Liver (tissue), 9 donors: ENCODE data around the gene ZMYND10. TPM values are rescaled to one million over a fixed set of nuclear protein-coding genes. Genes with fewer than 3 reads are reported as not detected.
A peak's percentile ranks its signal among the peaks of the same experiment; 100 is the strongest.

Source experiments
- DNase-seq: peaks from one replicate; pipeline ENCODE4 v3.0.0-alpha.2; 2017; ENCODE audit warnings: low spot score
- H3K27ac ChIP-seq, 2 donors: one replicate each; pipeline ENCODE4 v1.7.0; 2013; ENCODE audit warnings: inconsistent platforms in 2 of 2, low read length in 2 of 2, control low read depth in 1 of 2, low read depth in 1 of 2, mild to moderate bottlenecking in 1 of 2
- H3K27me3 ChIP-seq, 4 donors: one replicate each; pipeline versions ENCODE4 v1.6.1 to v1.7.0; 2013; ENCODE audit warnings: low read length in 3 of 4, inconsistent platforms in 1 of 4, mild to moderate bottlenecking in 1 of 4, moderate library complexity in 1 of 4; ENCODE audit not compliant: control insufficient read depth in 4 of 4, insufficient read depth in 4 of 4
- H3K36me3 ChIP-seq, 4 donors: one replicate each; pipeline versions ENCODE4 v1.6.1 to v1.7.0; 2013; ENCODE audit warnings: low read length in 3 of 4, mild to moderate bottlenecking in 3 of 4, low read depth in 1 of 4, moderate library complexity in 1 of 4; ENCODE audit not compliant: control insufficient read depth in 4 of 4, insufficient read depth in 3 of 4
- H3K4me1 ChIP-seq, 4 donors: one replicate each; pipeline versions ENCODE4 v1.6.1 to v1.7.0; 2013; ENCODE audit warnings: low read length in 3 of 4, mild to moderate bottlenecking in 3 of 4, moderate library complexity in 1 of 4; ENCODE audit not compliant: control insufficient read depth in 4 of 4, insufficient read depth in 4 of 4
- H3K4me3 ChIP-seq, 3 donors: one replicate each; pipeline versions ENCODE4 v1.6.1 to v1.7.0; 2013; ENCODE audit warnings: low read length in 3 of 3, control low read depth in 1 of 3, low read depth in 1 of 3, mild to moderate bottlenecking in 1 of 3
- H3K9ac ChIP-seq, 2 donors: one replicate each; pipeline ENCODE4 v1.7.0; 2013; ENCODE audit warnings: low read length in 2 of 2, mild to moderate bottlenecking in 2 of 2, moderate library complexity in 2 of 2, control low read depth in 1 of 2, low read depth in 1 of 2
- H3K9me3 ChIP-seq, 4 donors: one replicate each; pipeline versions ENCODE4 v1.6.1 to v1.7.0; 2013; ENCODE audit warnings: low read length in 3 of 4; ENCODE audit not compliant: control insufficient read depth in 4 of 4
- CTCF ChIP-seq: fragments of 150-350 bp; IDR thresholded peaks from 2 replicates; pipeline ENCODE4 v1.5.1; 2017; ENCODE audit warnings: improper control_type of control experiment, low read depth, low read length; ENCODE audit not compliant: missing input control
- EGR1 ChIP-seq, 2 donors: IDR thresholded peaks; 2 replicates each; pipeline ENCODE4 v1.6.1; 2016 to 2018; ENCODE audit warnings: antibody characterized with exemption in 2 of 2, low read depth in 2 of 2
- FOXA1 ChIP-seq: IDR thresholded peaks from 2 replicates; pipeline ENCODE4 v1.6.1; 2016; ENCODE audit warnings: antibody characterized with exemption
- FOXA2 ChIP-seq: IDR thresholded peaks from 2 replicates; pipeline ENCODE4 v1.6.1; 2016; ENCODE audit warnings: antibody characterized with exemption
- GABPA ChIP-seq, 2 donors: IDR thresholded peaks in 1 of 2; conservative IDR thresholded peaks in 1 of 2; 2 replicates each; pipeline ENCODE4 v1.6.1; 2016; ENCODE audit warnings: antibody characterized with exemption in 2 of 2, mild to moderate bottlenecking in 1 of 2, moderate library complexity in 1 of 2
- HNF4A ChIP-seq, 2 donors: conservative IDR thresholded peaks; 2 replicates each; pipeline ENCODE4 v1.6.1; 2016; ENCODE audit warnings: antibody characterized with exemption in 2 of 2, mild to moderate bottlenecking in 2 of 2
- HNF4G ChIP-seq: IDR thresholded peaks from 2 replicates; pipeline ENCODE4 v1.6.1; 2016; ENCODE audit warnings: antibody characterized with exemption
- JUND ChIP-seq, 2 donors: IDR thresholded peaks; 2 replicates each; pipeline ENCODE4 v1.6.1; 2016; ENCODE audit warnings: antibody characterized with exemption in 2 of 2
- MAX ChIP-seq: IDR thresholded peaks from 2 replicates; pipeline ENCODE4 v1.6.1; 2016; ENCODE audit warnings: antibody characterized with exemption
- NR2F2 ChIP-seq: IDR thresholded peaks from 2 replicates; pipeline ENCODE4 v1.6.1; 2016; ENCODE audit warnings: antibody characterized with exemption
- REST ChIP-seq: IDR thresholded peaks from 2 replicates; pipeline ENCODE4 v1.6.1; 2016; ENCODE audit warnings: antibody characterized with exemption, mild to moderate bottlenecking
- RXRA ChIP-seq, 2 donors: IDR thresholded peaks; 2 replicates each; pipeline ENCODE4 v1.6.1; 2017 to 2018; ENCODE audit warnings: antibody characterized with exemption in 2 of 2, mild to moderate bottlenecking in 1 of 2
- SP1 ChIP-seq: IDR thresholded peaks from 2 replicates; pipeline ENCODE4 v1.6.1; 2018; ENCODE audit warnings: antibody characterized with exemption, mild to moderate bottlenecking
- TAF1 ChIP-seq: conservative IDR thresholded peaks from 2 replicates; pipeline ENCODE4 v1.6.1; 2016; ENCODE audit warnings: antibody characterized with exemption, mild to moderate bottlenecking
- YY1 ChIP-seq: IDR thresholded peaks from 2 replicates; pipeline ENCODE4 v1.6.1; 2016; ENCODE audit warnings: antibody characterized with exemption, mild to moderate bottlenecking
- WGBS: extraction: QIAGEN DNeasy Blood & Tissue Kit; methylation state at CpG from one replicate; pipeline ENCODE4 v1.1.7; 2013; 5-methylcytosine and 5-hydroxymethylcytosine counted together
- polyA plus RNA-seq, 2 donors: library from polyadenylated mRNA; stranded (reverse) in 1 of 2; unstranded in 1 of 2; fragments of 200-250 nt in 1 of 2; fragments of >200 nt in 1 of 2; fragmentation: Nextera tagmentation in 1 of 2; extraction: Ambion mirVana in 1 of 2; gene quantifications; one replicate each; pipeline versions ENCODE4 v1.2.1 to v1.2.3, GENCODE V29; 2013 to 2015
- total RNA-seq, 2 donors: library from RNA; depleted of rRNA; stranded (reverse); fragments of >200 nt; gene quantifications; one replicate each; pipeline ENCODE4 v1.2.3, GENCODE V29; 2014
- donor health status: healthy.
- donor health status: healthy.
- donor health status: healthy.
- donor health status: healthy.
- donor health status: healthy.

ZMYND10 gene
- total and polyA plus RNA-seq, 4 donors = 0.09 to 0.75 (median 0.27) TPM

DNA sequence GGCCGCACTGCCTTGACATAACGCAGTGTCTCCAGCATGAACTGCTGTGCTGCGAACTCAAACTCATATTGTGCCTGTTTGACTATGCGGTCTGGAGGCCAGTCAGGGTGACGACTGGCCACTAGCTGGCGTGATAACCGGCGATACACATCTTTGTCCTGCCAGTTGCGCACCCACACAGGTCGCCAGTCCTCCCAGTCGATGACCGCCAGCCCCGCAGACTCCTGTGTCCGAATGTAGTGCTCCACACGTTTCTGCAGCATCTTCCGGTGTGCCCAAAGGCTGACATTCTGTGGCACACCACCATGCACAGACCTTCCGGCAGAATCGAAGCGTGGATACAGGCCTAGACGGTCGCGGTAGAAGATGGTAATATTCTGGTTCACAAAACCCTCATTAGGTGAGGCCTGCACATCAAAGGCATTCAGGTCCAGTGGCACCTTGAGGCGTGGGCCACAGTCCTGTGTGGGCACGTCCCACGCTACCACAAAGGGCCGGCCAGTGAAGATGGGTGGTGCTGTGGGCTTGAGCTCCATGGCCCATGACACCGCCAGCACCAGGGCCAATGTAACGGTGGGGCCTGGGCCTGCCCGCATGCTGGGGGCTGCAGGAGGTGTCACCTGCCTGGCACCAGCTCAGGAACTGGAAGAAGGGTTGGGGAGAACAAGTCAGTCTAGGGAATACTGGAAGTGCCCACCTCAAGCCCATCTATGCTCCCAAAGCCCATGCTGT lies 25.5 kb downstream of the ZMYND10 start:
- no peaks in the 10 kb centered on the region for H3K27me3 ChIP-seq
- 80% methylated on average over 29 of the region's 29 CpGs for WGBS
- peaks cover 15 to 62% (median 53%) of the 10 kb centered on the region in 4 donors for H3K4me1 ChIP-seq
- H3K9me3 ChIP-seq = no peaks in the 10 kb centered on the region
- H3K36me3 ChIP-seq = peaks cover 0 to 10% (median 2%) of the 10 kb centered on the region in 4 donors
- peak overlapping the region; percentile 81 to 96 (median 95) for H3K4me3 ChIP-seq
- H3K9ac ChIP-seq = peak overlapping the region; percentile 86 to 97
- no peak for DNase-seq
- H3K27ac ChIP-seq = peak overlapping the region; percentile 98 to 99
- no peak for TF ChIP-seq SP1
- TF ChIP-seq YY1 = no peak
- TF ChIP-seq EGR1 (IDR thresholded peaks at IDR 0.05; ENCODE audit: low read depth in 2 of 2) = no peak
- TF ChIP-seq FOXA1 = no peak

GRCh38 chr3:50319181-50319893 lies 26.2 kb downstream of the ZMYND10 start:
- Histone ChIP-seq H3K9ac (no peak overlapping the region), H3K4me1 (peaks cover 15 to 55% (median 47%) of the 10 kb centered on the region in 4 donors), H3K4me3 (peak overlapping the region in 1 of 3 donors; percentile 96), H3K27me3 (no peaks in the 10 kb centered on the region), H3K36me3 (peaks cover 0 to 10% (median 2%) of the 10 kb centered on the region in 4 donors), H3K9me3 (no peaks in the 10 kb centered on the region), H3K27ac (no peak overlapping the region)
- no peak for DNase-seq
- TF ChIP-seq TAF1 (no peak), CTCF (no peak), SP1 (no peak), MAX (no peak), NR2F2 (no peak), YY1 (no peak), HNF4G (no peak), REST (no peak), GABPA (IDR thresholded peaks at IDR 0.05 in 1 of 2, conservative IDR thresholded peaks at IDR 0.05 in 1 of 2) (no peak), RXRA (IDR thresholded peaks at IDR 0.05) (no peak), FOXA2 (no peak), JUND (IDR thresholded peaks at IDR 0.05) (no peak), HNF4A (conservative IDR thresholded peaks at IDR 0.05) (no peak)
- 87% methylated on average over 16 of the region's 16 CpGs for WGBS
